NCI-H1105 treated with DMSO at 0.1 percent for 48 hours (cell line): Measurements from ENCODE around the gene PCSK5.
"Not testable (repeated sequence)": the region's sequence is repeated elsewhere in the genome, so short reads cannot be mapped to it uniquely, and the experiment has no call there.

Experiments used
- DNase-seq: peaks from one replicate; lab custom pipeline; 2025; lab: John Stamatoyannopoulos, UW

The PCSK5 gene

DNA sequence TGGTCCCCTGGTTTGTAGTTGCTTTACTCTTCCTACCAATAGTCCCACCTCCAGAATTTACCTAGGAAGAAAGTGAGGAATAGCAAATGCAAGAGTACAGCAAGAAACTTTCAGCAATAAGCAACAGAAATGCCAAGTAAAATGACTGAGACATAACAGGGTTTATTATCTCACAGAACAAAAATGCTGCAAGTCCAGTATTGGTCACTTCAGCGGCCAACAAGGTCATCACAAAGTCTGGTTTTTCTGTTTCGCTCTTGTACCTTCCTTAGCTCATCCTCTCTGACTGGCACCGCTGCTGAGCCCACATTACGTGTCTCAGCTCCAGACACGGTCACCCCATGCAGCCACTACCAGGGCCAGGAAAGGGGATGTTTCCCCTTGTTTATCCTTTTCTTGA, 421.1 kb downstream of the PCSK5 start:
- DNase-seq = no peak

DNA sequence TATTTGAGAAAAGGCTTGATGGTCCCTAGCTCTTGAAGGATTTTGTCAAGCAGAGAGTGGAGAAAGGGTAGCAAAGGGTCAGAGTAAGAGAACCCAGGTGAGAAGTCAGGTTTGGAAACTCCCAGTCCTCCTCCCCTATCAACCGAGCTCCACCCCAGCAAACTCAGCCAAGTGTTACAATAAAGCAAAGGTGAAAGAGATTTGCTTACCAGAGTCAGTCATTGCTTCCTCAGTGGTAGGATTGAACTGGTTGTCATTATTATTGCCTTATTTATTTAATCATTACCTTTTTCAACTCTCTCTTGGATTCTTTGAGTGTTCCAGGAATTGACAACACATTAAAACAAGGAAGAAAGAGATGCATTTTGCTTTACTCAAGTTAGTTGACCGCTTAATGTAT, 423.3 kb downstream of the PCSK5 start:
- no peak for DNase-seq

DNA sequence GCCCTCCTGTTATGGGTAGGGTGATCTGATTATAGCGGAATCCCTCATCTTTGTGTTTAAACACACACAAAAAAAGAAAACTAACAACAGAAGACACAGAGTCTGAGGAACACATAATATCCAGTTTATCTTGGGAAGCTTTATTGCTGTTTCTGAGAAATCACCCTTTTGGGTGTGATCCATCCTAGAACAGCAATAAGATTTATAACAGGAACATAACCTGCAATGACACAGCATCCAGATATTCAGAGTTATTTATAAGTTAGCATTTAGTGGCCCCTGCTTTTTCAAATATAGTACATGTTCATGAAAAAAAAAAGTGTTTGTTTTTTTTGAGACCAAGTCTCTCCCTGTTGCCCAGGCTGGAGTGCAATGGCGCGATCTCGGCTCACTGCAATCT, 423.8 kb downstream of the PCSK5 start:
- no peak for DNase-seq

- DNase-seq = no peak
Measured at GRCh38 chr9:76316069-76316468, 425.6 kb downstream of the PCSK5 start.

- not testable (repeated sequence) for DNase-seq
Measured at GRCh38 chr9:76319466-76319865, 429.0 kb downstream of the PCSK5 start.

- no peak for DNase-seq
Measured at GRCh38 chr9:76321195-76321828, 430.8 kb downstream of the PCSK5 start.

DNA sequence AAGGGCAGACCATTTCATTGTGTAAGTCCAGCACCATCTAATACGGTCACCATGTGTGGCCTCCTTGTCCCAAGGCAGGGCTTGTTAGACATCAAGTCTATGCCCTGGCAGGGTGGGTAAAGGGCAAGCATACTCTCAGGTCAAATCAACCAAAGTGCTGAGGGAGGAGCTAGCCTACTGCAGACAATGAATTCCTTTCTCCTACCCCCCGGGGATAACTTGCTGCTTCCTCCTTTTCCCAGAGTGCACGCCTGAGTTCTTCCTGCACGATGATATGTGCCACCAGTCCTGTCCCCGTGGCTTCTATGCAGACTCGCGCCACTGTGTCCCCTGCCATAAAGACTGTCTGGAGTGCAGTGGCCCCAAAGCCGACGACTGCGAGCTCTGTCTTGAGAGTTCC, 432.3 kb downstream of the PCSK5 start:
- DNase-seq = no peak

DNA sequence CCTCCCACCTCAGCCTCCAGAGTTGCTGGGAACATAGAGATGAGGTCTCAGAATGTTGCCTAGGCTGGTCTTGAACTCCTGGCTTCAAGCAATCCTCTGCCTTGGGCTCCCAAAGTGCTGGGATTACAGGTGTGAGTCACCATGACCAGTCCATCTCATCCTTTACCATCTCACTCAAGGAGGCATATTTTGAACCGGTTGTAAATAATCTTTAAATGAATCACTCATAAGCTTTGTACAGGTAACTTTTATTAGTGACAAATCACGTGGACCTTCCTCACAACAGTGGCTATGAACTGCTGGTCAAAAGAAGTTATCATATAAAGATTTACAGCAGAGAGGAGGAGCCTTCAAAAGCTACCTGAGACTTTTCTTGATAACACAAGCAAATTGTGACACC, 433.0 kb downstream of the PCSK5 start:
- no peak for DNase-seq

DNA sequence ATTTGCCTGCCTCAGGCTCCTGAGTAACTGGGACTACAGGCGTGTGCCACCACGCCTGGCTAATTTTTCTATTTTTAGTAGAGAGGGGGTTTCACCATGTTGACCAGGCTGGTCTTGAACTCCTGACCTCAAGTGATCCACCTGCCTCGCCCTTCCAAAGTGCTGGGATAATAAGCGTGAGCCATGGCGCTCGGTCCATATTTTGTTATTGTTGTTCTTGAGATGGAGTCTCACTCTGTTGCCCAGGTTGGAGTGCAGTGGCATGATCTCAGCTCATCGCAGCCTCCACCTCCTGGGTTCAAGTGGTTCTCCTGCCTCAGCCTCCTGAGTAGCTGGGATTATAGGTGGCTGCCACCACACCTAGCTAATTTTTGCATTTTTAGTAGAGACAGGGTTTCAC, 433.6 kb downstream of the PCSK5 start:
- not testable (repeated sequence) for DNase-seq

DNA sequence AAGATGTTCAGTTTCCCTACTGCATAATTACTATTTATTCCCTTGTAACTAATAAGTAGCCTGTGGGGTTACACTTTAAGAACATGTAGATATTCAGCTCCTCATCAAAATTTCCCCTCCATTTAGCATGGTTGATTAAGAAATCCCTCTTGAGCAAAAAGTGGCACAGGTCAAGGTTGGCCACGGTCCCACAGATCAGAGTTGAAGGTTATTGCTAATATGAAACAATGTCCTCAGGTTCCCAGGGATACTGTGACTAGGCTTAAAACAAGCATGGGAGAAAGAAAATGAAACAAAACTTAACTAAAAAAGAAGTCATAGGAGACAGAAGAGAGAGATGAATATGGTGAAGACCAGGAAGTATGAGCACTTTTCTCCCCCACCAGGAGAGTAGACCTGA, 439.6 kb downstream of the PCSK5 start:
- DNase-seq = no peak

DNA sequence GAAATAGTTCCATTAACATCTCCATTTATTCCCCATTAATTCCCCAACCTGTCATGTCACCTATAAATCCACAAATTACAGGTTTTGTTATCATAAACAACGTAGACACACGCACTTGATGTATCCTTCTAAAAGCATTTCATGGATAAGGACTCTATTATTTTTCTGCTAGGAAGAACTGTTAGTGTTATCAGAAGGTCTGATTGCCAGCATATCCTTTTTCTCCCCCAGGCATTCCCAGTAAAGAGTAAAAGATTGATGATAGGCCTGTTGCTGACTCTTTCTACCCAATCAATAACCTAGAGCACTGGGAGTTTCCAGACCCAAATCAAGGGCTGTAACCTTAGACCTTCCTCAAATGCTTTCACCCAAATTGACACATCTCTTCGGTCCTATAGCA, 442.9 kb downstream of the PCSK5 start:
- DNase-seq = no peak

GRCh38 chr9:76333964-76334363, 443.5 kb downstream of the PCSK5 start:
- DNase-seq = no peak

DNA sequence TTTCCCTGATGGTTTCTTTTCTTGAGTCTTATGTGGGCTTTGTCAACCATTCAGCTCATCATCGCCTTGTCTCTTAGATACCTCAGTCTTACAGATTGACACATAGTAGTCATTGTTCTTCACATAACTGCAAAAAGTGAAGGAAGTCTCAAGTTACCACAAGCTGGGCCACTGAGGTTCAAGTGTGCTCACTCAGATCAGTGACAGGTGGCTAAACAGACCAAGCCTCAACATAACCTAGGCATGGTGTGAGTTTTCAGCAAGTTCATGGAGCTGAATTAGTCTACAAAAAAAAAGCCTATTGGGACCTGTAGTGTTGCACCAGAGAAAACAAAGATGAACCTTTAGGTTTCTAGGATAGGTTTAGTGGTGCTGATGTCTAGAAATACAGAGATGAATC, 445.6 kb downstream of the PCSK5 start:
- DNase-seq = no peak

DNA sequence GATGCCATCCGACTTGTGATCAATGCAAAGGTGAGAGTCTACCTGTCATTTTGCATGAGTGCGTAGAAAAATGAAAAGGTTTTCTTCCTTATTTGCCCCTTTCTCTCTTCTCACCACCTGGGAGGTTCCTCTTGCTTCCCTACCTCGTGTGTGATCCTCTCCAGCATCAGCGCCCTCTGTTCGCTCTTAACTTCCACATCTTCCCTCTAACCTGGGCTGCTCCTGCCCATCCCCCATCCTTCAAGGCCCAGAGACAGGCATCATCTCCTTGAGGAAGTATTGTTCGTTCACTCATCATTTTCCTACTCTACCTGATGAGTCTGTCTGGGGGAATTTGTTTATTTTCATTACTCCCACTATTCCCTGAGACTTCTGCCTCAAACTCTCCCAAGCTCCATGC, 447.9 kb downstream of the PCSK5 start:
- DNase-seq = no peak

GRCh38 chr9:76341616-76342015, 451.1 kb downstream of the PCSK5 start:
- DNase-seq = no peak

- no peak for DNase-seq
Measured at GRCh38 chr9:76342201-76342600, 451.7 kb downstream of the PCSK5 start.

- DNase-seq = no peak
Measured at GRCh38 chr9:76342858-76343257, 452.4 kb downstream of the PCSK5 start.

GRCh38 chr9:76349865-76350264, 459.4 kb downstream of the PCSK5 start:
- no peak for DNase-seq

DNA sequence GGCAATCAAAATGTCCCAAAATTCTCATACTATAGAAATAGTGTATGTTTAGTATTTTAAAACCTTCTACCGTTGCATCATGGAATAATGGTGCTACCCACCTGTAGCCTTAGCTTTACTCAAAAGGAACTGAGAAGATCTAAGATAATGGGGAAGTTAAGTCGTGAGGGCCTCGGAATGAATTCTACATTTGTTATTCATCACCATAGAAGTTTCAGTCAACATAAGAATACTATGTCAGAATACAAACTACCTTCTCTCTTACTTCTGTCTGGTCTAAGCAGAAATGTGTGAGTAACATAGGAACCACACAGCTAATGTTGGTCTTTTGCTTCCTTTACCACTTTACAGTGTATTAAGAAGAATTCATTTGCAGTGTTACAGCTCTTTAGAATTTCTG, 460.5 kb downstream of the PCSK5 start:
- no peak for DNase-seq

DNA sequence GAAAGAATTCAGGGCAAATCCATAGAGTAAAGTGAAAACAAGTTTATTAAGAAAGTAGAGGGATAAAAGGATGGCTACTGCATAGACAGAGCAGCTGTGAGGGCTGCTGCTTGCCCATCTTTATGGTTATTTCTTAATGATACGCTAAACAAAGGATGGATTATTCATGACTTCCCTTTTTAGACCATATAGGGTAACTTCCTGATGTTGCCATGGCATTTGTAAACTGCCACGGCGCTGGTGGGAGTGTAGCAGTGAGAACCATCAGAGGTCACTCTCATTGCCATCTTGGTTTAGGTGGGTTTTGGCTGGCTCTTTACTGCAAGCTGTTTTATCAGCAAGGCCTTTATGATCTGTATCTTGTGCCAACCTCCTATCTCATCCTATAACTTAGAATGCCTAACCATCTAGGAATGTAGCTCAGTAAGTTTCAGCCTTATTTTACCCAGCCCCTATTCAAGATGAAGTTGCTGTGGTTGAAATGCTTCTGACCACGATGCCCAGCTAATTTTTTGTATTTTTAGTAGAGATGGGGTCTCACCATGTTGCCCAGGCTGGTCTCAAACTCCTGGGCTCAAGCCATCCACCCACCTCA, 461.6 kb downstream of the PCSK5 start:
- DNase-seq = no peak

DNA sequence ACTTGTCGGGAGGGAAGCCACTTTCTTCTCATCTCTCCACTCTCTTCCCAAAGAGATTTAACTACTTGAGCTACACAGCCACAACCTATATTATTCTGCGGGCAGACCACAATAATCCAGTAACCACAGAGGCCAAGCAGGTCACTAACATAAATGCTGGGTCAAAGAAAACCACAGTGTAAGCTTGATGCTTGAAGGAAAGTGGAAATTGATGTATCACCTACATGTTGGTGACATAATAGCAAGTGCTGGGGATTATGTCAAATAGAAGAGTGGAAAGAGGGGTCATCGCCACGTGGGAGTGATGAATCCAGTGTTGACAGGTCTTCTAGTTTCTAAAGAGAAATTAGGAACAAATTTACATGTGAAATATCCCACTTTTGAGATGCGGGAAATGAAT, 462.8 kb downstream of the PCSK5 start:
- DNase-seq = no peak

- no peak for DNase-seq
Measured at GRCh38 chr9:76354221-76354620, 463.7 kb downstream of the PCSK5 start.

GRCh38 chr9:76355886-76356285, 465.4 kb downstream of the PCSK5 start:
- DNase-seq = no peak

DNA sequence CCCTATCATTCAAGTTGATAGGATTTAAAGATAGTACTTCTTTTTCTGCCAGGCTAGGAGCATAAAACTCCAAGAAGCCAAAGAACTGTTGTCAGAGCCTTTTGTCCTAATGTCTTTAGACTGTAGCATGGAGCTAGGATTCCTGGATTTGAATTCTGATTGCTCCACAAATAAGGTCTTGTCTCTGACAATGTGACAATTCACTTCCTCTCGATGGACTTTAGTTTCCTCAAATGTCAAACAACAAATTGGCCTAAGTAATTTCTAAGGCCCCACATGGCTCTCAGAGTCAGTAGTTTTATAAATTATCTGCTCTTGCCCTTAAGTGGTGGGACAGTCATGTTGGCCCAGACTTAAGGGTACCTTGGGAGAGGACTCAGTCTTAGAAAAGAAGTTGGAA, 467.1 kb downstream of the PCSK5 start:
- DNase-seq = no peak
